ENCODE results near the gene SOX9. TPM values are rescaled to one million over a fixed set of nuclear protein-coding genes. Genes with fewer than 3 reads are reported as not detected.

SOX9 gene
- total and polyA plus RNA-seq, 9 of the 15 experiments (the other 6 are each of a cell fraction or from before 2014, with no cell fraction given): 0.04 TPM; not detected in 8

GRCh38 chr17:72137161-72137560 lies 16.3 kb downstream of the SOX9 start:
- ChIA-PET POLR2A (no interaction called here), CTCF (ENCODE audit: low intra/inter-chr PET ratio) (no interaction called here)
- in situ Hi-C loops (cut with MboI) (no loop called here), intact Hi-C loops (cut with micrococcal nuclease) (no loop called here)
- no peaks in the 10 kb centered on the region for H3K27me3 ChIP-seq (ENCODE audit: control insufficient read depth in 2 of 2, insufficient read depth in 2 of 2, low read length in 2 of 2)
- no peaks in the 10 kb centered on the region for H3K79me2 ChIP-seq (ENCODE audit: control insufficient read depth, insufficient read depth, low read length)
- H3K4me2 ChIP-seq (ENCODE audit: insufficient read depth, low read length): no peak overlapping the region
- BruUV-seq (replicated peaks): no TSS peak
- no peak overlapping the region for H3K27ac ChIP-seq (ENCODE audit: extremely low read depth, low read depth, low read length)
- no peaks in the 10 kb centered on the region for H3K36me3 ChIP-seq (ENCODE audit: control insufficient read depth, insufficient read depth, low read length)
- WGBS (ENCODE audit: insufficient coverage, low coverage, missing lambda C conversion rate): 4% methylated on average over 9 of the region's 9 CpGs
- H3K4me3 ChIP-seq: no peak overlapping the region
- no peak overlapping the region for H3K9ac ChIP-seq (ENCODE audit: insufficient read depth in 1 of 2, low read depth in 2 of 2, low read length in 2 of 2)
- H2AFZ ChIP-seq (ENCODE audit: low read depth, low read length): no peak overlapping the region
- H4K20me1 ChIP-seq (replicated peaks; ENCODE audit: control insufficient read depth, insufficient read depth, low read length): no peaks in the 10 kb centered on the region
- DNase-seq (ENCODE audit: extremely low read depth in 1 of 4, low spot score in 3 of 4) (no peak), FAIRE-seq (no peak), ATAC-seq (no peak)
- TF ChIP-seq ADNP (tag; IDR thresholded peaks at IDR 0.05): no peak
- TF ChIP-seq SRSF3 (IDR thresholded peaks at IDR 0.05; ENCODE audit: insufficient read depth, low read length): no peak
- H3K4me1 ChIP-seq (replicated peaks in 1 of 2; ENCODE audit: control insufficient read depth in 2 of 2, insufficient read depth in 2 of 2, low read length in 2 of 2): no peaks in the 10 kb centered on the region
- H3K9me1 ChIP-seq (ENCODE audit: control insufficient read depth, insufficient read depth, low read length): no peaks in the 10 kb centered on the region
- no peaks in the 10 kb centered on the region for H3K9me3 ChIP-seq (replicated peaks; ENCODE audit: control insufficient read depth, insufficient read depth, low read depth, low read length)

DNA sequence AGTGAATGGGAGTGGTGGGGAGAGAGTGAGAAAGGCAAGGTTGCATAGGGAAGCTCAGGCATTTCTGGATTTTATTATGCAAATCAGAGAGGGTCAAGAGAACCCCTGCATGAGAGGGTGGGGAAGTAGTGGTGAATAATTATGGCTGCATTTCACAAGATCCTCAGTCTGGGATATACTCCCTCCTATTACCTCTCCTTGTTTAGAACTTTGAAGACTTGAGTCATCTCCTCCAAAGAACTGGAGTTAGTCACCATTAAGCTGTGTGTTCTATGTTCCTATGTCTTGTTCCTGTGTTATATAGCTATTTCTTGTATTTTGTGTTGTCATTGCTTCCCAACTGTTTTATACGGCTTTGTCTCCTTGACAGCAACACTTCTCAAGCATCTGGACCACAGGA lies 18.4 kb downstream of the SOX9 start:
- intact Hi-C loops (cut with micrococcal nuclease) (no loop called here), in situ Hi-C loops (cut with MboI) (no loop called here)
- DNase-seq (ENCODE audit: extremely low read depth in 1 of 4, low spot score in 3 of 4) (no peak), FAIRE-seq (no peak), ATAC-seq (no peak)
- Histone ChIP-seq H3K9me1 (ENCODE audit: control insufficient read depth, insufficient read depth, low read length) (no peaks in the 10 kb centered on the region), H3K36me3 (ENCODE audit: control insufficient read depth, insufficient read depth, low read length) (no peaks in the 10 kb centered on the region), H3K9ac (ENCODE audit: insufficient read depth in 1 of 2, low read depth in 2 of 2, low read length in 2 of 2) (no peak overlapping the region), H4K20me1 (replicated peaks; ENCODE audit: control insufficient read depth, insufficient read depth, low read length) (no peaks in the 10 kb centered on the region), H3K4me2 (ENCODE audit: insufficient read depth, low read length) (no peak overlapping the region), H2AFZ (ENCODE audit: low read depth, low read length) (no peak overlapping the region), H3K79me2 (ENCODE audit: control insufficient read depth, insufficient read depth, low read length) (no peaks in the 10 kb centered on the region), H3K27me3 (ENCODE audit: control insufficient read depth in 2 of 2, insufficient read depth in 2 of 2, low read length in 2 of 2) (no peaks in the 10 kb centered on the region), H3K4me1 (replicated peaks in 1 of 2; ENCODE audit: control insufficient read depth in 2 of 2, insufficient read depth in 2 of 2, low read length in 2 of 2) (no peaks in the 10 kb centered on the region), H3K9me3 (replicated peaks; ENCODE audit: control insufficient read depth, insufficient read depth, low read depth, low read length) (no peaks in the 10 kb centered on the region), H3K4me3 (no peak overlapping the region), H3K27ac (ENCODE audit: extremely low read depth, low read depth, low read length) (no peak overlapping the region)
- 0% methylated on average over 1 of the region's 1 CpG for WGBS (ENCODE audit: insufficient coverage, low coverage, missing lambda C conversion rate)
- no TSS peak for BruUV-seq (replicated peaks)
- ChIA-PET CTCF (ENCODE audit: low intra/inter-chr PET ratio) (no interaction called here), POLR2A (no interaction called here)
- no peak for TF ChIP-seq GTF2B (IDR thresholded peaks at IDR 0.05; ENCODE audit: extremely low read depth, insufficient read length)
- no peak for TF ChIP-seq POLR2B (IDR thresholded peaks at IDR 0.05; ENCODE audit: low read depth, partially characterized antibody)
- no peak for TF ChIP-seq RBM17 (IDR thresholded peaks at IDR 0.05; ENCODE audit: borderline replicate concordance, low read depth, low read length)
- no peak for TF ChIP-seq RNF2 (IDR thresholded peaks at IDR 0.05)
- TF ChIP-seq, protein P1, sequence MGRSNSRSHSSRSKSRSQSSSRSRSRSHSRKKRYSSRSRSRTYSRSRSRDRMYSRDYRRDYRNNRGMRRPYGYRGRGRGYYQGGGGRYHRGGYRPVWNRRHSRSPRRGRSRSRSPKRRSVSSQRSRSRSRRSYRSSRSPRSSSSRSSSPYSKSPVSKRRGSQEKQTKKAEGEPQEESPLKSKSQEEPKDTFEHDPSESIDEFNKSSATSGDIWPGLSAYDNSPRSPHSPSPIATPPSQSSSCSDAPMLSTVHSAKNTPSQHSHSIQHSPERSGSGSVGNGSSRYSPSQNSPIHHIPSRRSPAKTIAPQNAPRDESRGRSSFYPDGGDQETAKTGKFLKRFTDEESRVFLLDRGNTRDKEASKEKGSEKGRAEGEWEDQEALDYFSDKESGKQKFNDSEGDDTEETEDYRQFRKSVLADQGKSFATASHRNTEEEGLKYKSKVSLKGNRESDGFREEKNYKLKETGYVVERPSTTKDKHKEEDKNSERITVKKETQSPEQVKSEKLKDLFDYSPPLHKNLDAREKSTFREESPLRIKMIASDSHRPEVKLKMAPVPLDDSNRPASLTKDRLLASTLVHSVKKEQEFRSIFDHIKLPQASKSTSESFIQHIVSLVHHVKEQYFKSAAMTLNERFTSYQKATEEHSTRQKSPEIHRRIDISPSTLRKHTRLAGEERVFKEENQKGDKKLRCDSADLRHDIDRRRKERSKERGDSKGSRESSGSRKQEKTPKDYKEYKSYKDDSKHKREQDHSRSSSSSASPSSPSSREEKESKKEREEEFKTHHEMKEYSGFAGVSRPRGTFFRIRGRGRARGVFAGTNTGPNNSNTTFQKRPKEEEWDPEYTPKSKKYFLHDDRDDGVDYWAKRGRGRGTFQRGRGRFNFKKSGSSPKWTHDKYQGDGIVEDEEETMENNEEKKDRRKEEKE (IDR thresholded peaks at IDR 0.05; ENCODE audit: borderline replicate concordance in 1 of 2, control insufficient read depth in 1 of 2, low read depth in 2 of 2, low read length in 1 of 2): no peak
- TF ChIP-seq ZNF184 (CRISPR knock-in tag; IDR thresholded peaks at IDR 0.05): no peak
- no peak for TF ChIP-seq ZNF12 (CRISPR knock-in tag; IDR thresholded peaks at IDR 0.05)
- TF ChIP-seq GTF2F1 (IDR thresholded peaks at IDR 0.05; ENCODE audit: low read depth, low read length): no peak
- TF ChIP-seq MCM2 (IDR thresholded peaks at IDR 0.05; ENCODE audit: low read depth): no peak
- no peak for TF ChIP-seq NCOA1 (IDR thresholded peaks at IDR 0.05; ENCODE audit: low read depth)
- no peak for TF ChIP-seq THRAP3 (IDR thresholded peaks at IDR 0.05; ENCODE audit: borderline replicate concordance)
- no peak for TF ChIP-seq CHD4 (IDR thresholded peaks at IDR 0.05; ENCODE audit: insufficient read depth, insufficient replicate concordance, low read depth, low read length, poor library complexity, severe bottlenecking)
- TF ChIP-seq NR3C1 (CRISPR knock-in tag; IDR thresholded peaks at IDR 0.05): no peak

All from K562 (cell line).